ENCODE data around the gene BPIFB2.

Gene BPIFB2

GRCh38 chr20:33022694-33023438, 15.4 kb downstream of the BPIFB2 start:
- no peak for DNase-seq

GRCh38 chr20:33023439-33024242, 16.1 kb downstream of the BPIFB2 start:
- no peak for DNase-seq

GRCh38 chr20:33024243-33024560, 16.7 kb downstream of the BPIFB2 start:
- no peak for DNase-seq

DNA sequence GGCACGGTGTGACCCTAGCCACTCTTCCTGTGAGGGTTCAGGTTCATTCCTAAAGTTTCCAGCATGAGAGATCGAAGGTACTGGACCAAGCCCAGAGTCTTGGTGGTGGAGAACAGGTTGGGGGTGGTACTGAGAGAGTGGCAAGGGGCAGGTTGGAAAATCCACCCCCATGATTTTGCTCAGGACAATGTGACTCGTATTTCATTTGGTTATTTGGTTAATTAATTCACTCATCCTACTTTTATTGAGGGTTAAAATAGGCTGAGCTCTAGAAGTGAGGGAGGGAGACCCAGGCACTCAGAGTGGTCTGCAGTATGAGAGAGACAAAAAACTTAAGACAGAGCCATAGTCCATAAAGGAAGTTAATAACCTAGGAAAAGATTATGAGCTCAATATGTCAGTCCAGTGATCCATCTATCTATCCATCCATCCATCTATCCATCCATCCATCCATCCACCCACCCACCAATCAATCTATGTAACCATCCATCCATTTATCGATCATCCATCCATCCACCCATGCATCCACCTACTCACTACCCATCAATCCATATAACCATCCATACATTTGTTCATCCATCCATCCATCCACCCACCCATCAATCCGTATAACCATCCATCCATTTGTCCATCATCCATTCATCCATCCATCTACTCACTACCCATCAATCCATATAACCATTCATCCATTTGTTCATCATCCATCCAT, 17.3 kb downstream of the BPIFB2 start:
- no peak for DNase-seq

DNA sequence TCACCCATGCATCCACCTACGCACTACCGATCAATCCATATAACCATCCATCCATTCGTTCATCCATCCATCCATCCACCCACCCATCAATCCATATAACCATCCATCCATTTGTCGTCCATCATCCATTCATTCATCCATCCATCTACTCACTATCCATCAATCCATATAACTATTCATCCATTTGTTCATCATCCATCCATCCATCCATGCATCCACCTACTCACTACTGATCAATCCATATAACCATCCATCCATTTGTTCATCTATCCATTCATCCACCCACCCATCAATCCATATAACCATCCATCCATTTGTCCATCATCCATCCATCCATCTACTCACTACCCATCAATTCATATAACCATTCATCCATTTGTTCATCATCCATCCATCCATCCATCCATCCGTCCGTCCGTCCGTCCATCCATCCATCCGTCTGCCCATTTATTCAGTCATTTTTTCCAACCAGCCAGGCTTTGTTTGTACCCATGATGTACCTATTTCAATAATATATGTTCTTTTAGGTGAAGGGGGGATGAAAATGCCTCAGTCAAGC, 17.9 kb downstream of the BPIFB2 start:
- DNase-seq, result no peak

DNA sequence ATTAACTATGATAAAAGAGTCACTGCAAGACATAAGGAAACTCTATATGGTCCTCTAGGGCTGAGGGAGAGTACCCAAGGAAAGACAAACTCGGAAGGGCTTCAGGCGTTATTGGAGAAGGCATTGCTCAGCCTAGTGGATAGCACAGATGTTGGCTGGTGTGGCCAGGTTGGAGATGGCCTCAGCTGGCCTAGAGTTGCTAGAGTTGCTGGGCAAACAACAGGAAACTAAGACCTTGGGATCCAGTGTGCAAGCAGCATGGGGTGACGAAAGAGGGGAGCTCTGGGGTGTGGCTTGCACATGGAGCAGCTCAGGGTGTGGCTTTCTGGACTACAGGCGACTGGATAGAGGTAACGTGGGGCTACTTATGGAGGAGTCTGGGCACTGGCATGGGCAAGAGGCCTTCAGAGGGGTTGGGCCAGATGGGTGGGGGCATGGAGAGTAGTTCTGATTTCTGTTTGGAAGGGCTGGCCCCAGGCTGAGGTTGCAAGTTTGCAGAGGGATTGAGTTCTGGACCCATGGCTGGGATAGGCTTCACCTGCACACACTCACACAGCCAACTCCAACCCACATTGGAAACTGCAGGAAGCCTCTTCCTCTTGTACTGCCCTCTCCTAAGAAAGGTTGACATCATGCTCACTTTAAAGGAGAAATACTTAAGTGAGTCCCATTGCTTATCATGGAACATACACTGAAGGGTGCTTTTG, 18.7 kb downstream of the BPIFB2 start:
- no peak for DNase-seq

DNA sequence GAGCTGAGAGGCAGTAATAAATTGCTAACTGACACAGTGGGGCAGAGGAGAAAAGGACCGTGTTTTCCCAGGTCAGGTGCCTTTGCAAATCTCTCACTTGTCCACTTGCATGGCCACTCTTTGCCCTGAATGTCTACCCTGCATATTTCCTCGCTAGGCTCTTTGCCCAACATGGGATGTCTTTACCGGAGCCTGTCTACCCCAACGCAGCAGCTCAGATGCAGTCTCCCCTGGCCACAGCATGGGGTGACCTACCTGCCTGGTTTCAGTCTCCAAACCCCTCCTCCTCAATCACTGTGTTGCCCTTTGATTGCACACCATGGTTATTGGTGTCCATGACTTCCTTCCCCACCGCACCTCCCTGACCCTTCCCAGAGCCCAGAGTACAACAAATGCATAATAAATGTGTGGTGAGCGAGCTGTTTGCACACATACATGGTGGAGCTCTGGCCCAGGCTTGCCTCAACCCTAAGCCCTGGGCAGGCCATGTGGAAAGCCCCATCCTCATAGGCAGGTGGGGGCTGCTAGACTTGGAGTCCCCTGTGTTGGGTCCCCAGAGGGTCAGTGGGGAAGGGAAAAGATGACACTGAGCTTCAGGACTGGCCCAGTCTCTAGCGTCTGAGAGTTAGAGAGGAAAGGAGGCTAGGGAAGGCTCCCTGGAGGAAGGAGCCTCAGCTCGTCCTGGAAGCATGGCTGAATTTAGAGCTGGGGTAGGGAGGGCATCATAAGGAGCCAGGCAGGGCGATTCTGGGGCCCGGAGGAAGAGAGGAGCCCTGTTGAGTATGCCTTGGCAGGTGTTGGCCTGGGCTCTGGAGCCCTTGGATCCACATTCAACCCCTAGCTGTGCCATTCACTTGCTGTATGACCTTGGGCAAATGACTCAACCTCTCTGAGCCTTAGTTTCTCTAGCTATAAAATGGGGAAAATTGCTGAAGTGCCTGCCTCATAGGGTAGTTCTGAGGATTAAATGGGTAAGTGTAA, 19.6 kb downstream of the BPIFB2 start:
- no peak for DNase-seq

- DNase-seq, result no peak
These were observed 20.6 kb downstream of the BPIFB2 start for GRCh38 chr20:33027769-33028751.

GRCh38 chr20:33028875-33029274, 21.4 kb downstream of the BPIFB2 start:
- DNase-seq, result no peak

- no peak for DNase-seq
These were observed 22.6 kb downstream of the BPIFB2 start for GRCh38 chr20:33030076-33030475.

GRCh38 chr20:33030569-33030968, 23.1 kb downstream of the BPIFB2 start:
- DNase-seq, result no peak

- no peak for DNase-seq
These were observed 24.0 kb downstream of the BPIFB2 start, which contains the start of gene BPIFB6 for GRCh38 chr20:33031531-33031930. BPIFB6 (plus strand) TSS chr20:33031648; CDS start chr20:33031648, 0 bp downstream.

GRCh38 chr20:33032555-33032954, 25.1 kb downstream of the BPIFB2 start:
- no peak for DNase-seq

DNA sequence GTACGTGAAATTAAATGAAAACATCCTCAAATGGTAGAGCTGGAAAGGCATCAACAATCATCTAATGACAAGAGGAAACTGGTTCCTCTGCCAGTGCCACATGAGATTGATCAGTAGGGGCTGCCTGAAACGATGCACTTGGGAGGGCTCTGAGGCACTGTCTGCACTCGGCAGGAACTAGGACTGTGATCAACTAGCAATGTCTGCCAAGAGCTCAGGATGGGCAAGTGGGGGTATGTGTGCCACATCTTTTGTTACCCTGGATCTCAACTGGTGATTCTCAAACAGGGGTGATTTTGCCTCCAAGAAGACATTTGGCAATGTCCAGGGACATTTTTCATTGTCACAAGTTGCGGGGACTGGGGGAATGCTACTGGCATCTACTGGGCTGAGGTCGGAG, 25.9 kb downstream of the BPIFB2 start:
- DNase-seq, result no peak

- no peak for DNase-seq
These were observed 26.6 kb downstream of the BPIFB2 start for GRCh38 chr20:33034115-33034514.

GRCh38 chr20:33034901-33035492, 27.5 kb downstream of the BPIFB2 start:
- no peak for DNase-seq

DNA sequence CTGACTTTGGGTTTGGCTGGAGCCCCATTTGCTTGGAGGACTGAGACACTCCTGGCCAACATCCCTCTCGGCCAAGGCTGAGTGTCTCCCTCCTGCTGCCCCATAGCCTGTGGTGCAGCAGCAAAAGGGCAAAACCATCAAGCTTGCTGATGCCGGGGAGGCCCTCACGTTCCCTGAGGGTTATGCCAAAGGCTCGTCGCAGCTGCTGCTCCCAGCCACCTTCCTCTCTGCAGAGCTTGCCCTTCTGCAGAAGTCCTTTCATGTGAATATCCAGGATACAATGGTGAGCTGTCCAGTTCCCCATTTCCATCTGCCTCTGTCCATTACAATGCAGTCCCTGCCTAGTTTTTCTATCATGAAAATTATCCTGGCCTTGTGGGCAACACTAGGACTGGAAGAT, 30.0 kb downstream of the BPIFB2 start:
- no peak for DNase-seq

GRCh38 chr20:33038243-33038642, 30.7 kb downstream of the BPIFB2 start:
- DNase-seq, result no peak

DNA sequence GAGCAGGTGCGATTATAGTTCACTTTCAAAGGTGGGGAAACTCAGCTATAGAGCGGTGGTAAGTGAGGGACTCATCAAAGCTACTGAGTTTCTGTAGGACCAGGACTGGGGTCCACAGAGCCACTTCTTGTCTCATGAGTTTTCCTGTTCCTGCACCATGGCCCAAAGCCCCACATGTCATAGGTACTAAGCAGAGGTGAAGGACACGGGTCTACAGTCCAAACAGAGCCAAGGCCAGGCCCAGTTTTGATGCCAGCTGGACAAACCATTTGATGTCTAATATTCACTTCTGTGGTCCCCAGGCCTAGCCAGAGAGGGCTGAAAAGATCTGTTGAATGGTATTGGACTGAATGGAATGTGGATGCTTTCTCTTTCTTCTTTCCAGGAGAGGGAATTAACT, 34.9 kb downstream of the BPIFB2 start:
- DNase-seq, result no peak
